ENCODE data around the gene FUNDC2. TPM values are rescaled to one million over a fixed set of nuclear protein-coding genes. Genes with fewer than 3 reads are reported as not detected.

The FUNDC2 gene
- total and polyA plus RNA-seq, 2 donors (not counting 3 experiments of a cell fraction or from before 2014, with no cell fraction given): 53.3 to 65.6 TPM

GRCh38 chrX:155086961-155087735 lies 60.5 kb downstream of the FUNDC2 start:
- no peak for FAIRE-seq
- H3K27me3 ChIP-seq (ENCODE audit: control insufficient read depth in 2 of 2, insufficient read depth in 2 of 2, low read length in 2 of 2): no peaks in the 10 kb centered on the region
- no peaks in the 10 kb centered on the region for H3K79me2 ChIP-seq (ENCODE audit: control insufficient read depth, insufficient read depth, low read length)
- H3K36me3 ChIP-seq (ENCODE audit: control insufficient read depth in 2 of 2, extremely low read depth in 1 of 2, insufficient read depth in 2 of 2, low read length in 2 of 2): peaks cover 0 to 2% of the 10 kb centered on the region in 2 experiments
- no peaks in the 10 kb centered on the region for H3K9me1 ChIP-seq (replicated peaks; ENCODE audit: control insufficient read depth, extremely low read depth, insufficient read depth, low read length)
- dilution Hi-C loops (cut with MboI; ENCODE audit: extremely low pct_ligation_motif_present, low sequenced_read_pairs): no loop called here
- TF ChIP-seq MYC (IDR thresholded peaks at IDR 0.05; ENCODE audit: low read depth, low read length): no peak
- no peak for TF ChIP-seq CTCF (IDR thresholded peaks at IDR 0.05; ENCODE audit: extremely low read depth in 1 of 2, insufficient read depth in 1 of 2, low read depth in 1 of 2, low read length in 2 of 2)
- no peak for TF ChIP-seq JUN (IDR thresholded peaks at IDR 0.05; ENCODE audit: borderline replicate concordance, insufficient read depth, insufficient read length, low read depth)
- TF ChIP-seq, protein P1, sequence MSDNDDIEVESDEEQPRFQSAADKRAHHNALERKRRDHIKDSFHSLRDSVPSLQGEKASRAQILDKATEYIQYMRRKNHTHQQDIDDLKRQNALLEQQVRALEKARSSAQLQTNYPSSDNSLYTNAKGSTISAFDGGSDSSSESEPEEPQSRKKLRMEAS (IDR thresholded peaks at IDR 0.05; ENCODE audit: insufficient read depth, insufficient read length): no peak
- no peak for TF ChIP-seq POLR2AphosphoS5 (IDR thresholded peaks at IDR 0.05; ENCODE audit: insufficient read depth, low read depth, low read length)
- no peak for TF ChIP-seq EZH2 (IDR thresholded peaks at IDR 0.05; ENCODE audit: borderline replicate concordance, low read depth, low read length, severe bottlenecking)
- no peak for TF ChIP-seq FOS (IDR thresholded peaks at IDR 0.05; ENCODE audit: borderline replicate concordance, insufficient read depth, low read length)
- no peak for TF ChIP-seq GATA2 (IDR thresholded peaks at IDR 0.05; ENCODE audit: insufficient read depth, insufficient read length, low read depth, low read length)
- no peak for TF ChIP-seq POLR2A (IDR thresholded peaks at IDR 0.05; ENCODE audit: low read depth, low read length)
- no peak overlapping the region for H3K27ac ChIP-seq (ENCODE audit: insufficient read depth, low read depth, low read length)
- no peak overlapping the region for H2AFZ ChIP-seq (ENCODE audit: low read depth, low read length)
- intact Hi-C loops (cut with micrococcal nuclease): loop anchor here (1.0 kb wide), 1 partner anchor 16 kb away; the partner anchor contains the start of genes BRCC3, CMC4 and MTCP1
- H3K9ac ChIP-seq (replicated peaks; ENCODE audit: extremely low read depth, insufficient read depth, low read length): no peak overlapping the region
- ChIA-PET CTCF (interaction anchor here (0.6 to 1.5 kb wide), 4 partner anchors 17 to 169 kb away, joined by 3 to 8 read pairs (median 3); no protein-coding TSS in a partner anchor), POLR2A (no interaction called here)
- H3K4me2 ChIP-seq (ENCODE audit: insufficient read depth, low read length): no peak overlapping the region
- DNase-seq (ENCODE audit: low read depth, low spot score): no peak
- no peaks in the 10 kb centered on the region for H3K9me3 ChIP-seq (replicated peaks; ENCODE audit: control insufficient read depth, insufficient read depth, low read length)
- no TSS peak for BruUV-seq (replicated peaks)
- H3K4me3 ChIP-seq (replicated peaks in 1 of 3; ENCODE audit: insufficient read depth in 1 of 3, low read depth in 1 of 3, low read length in 3 of 3): no peak overlapping the region
- H4K20me1 ChIP-seq (replicated peaks; ENCODE audit: control insufficient read depth, extremely low read depth, insufficient read depth, low read length): no peaks in the 10 kb centered on the region
- H3K4me1 ChIP-seq (ENCODE audit: control insufficient read depth, extremely low read depth, insufficient read depth, low read length): peaks cover 4% of the 10 kb centered on the region

All from endothelial cell of umbilical vein (primary cell).